ENCODE measurements around the gene ZNF526. TPM values are rescaled to one million over a fixed set of nuclear protein-coding genes. Genes with fewer than 3 reads are reported as not detected.

Gene ZNF526
- total RNA-seq, 1 experiment from 2014 or later: 19.4 TPM

DNA sequence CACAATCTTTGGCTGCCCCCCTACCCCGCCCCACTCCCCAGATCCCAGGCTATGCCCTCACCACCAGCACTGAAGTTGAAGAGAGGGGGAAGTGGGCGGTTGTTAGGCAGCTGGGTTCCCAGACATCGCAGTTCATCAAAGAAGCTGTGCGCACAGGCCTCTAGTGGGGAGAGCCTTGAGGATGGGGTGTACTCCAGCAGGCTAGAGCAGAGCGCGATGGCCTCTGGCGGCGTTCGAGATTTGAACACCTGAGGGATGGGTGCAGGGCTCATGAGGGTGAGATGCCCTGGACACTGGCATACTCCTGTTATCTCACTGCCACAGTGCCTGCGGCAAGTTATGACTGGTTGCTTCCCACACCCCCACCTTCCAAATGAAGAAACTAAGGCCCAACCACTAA is 12.3 kb downstream of the ZNF526 start:
- no peak for DNase-seq
- intact Hi-C loops (cut with micrococcal nuclease; ENCODE audit: unreplicated experiment): no loop called here
- H3K4me1 ChIP-seq: peaks cover 6% of the 10 kb centered on the region; the same call in 1 of the 2 replicates
- no peak overlapping the region for H3K4me3 ChIP-seq (ENCODE audit: low read depth, low read length)
- no peaks in the 10 kb centered on the region for H3K27me3 ChIP-seq (replicated peaks; ENCODE audit: control insufficient read depth, insufficient read depth, low read length)
- TF ChIP-seq, protein P1, sequence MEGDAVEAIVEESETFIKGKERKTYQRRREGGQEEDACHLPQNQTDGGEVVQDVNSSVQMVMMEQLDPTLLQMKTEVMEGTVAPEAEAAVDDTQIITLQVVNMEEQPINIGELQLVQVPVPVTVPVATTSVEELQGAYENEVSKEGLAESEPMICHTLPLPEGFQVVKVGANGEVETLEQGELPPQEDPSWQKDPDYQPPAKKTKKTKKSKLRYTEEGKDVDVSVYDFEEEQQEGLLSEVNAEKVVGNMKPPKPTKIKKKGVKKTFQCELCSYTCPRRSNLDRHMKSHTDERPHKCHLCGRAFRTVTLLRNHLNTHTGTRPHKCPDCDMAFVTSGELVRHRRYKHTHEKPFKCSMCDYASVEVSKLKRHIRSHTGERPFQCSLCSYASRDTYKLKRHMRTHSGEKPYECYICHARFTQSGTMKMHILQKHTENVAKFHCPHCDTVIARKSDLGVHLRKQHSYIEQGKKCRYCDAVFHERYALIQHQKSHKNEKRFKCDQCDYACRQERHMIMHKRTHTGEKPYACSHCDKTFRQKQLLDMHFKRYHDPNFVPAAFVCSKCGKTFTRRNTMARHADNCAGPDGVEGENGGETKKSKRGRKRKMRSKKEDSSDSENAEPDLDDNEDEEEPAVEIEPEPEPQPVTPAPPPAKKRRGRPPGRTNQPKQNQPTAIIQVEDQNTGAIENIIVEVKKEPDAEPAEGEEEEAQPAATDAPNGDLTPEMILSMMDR (IDR thresholded peaks at IDR 0.05; ENCODE audit: insufficient read depth in 1 of 2, low read depth in 1 of 2, low read length in 1 of 2, severe bottlenecking in 1 of 2, unreplicated experiment in 1 of 2): no peak
- Mint-ChIP-seq H3K4me3 (ENCODE audit: unreplicated experiment) (no peak overlapping the region), H3K36me3 (ENCODE audit: insufficient read depth, unreplicated experiment) (peaks cover 95% of the 10 kb centered on the region), H3K27ac (ENCODE audit: unreplicated experiment) (peak overlapping the region; percentile 38), H3K9me3 (ENCODE audit: unreplicated experiment) (no peaks in the 10 kb centered on the region), H3K4me1 (ENCODE audit: low read depth, unreplicated experiment) (peaks cover 18% of the 10 kb centered on the region), H3K27me3 (ENCODE audit: insufficient read depth, unreplicated experiment) (no peaks in the 10 kb centered on the region)
- ChIA-PET POLR2A (interaction anchor here (2.6 kb wide), 1 partner anchor 11 kb away, joined by 9 read pairs; the partner anchor contains the start of gene GSK3A), CTCF (no interaction called here)
- H3K9me3 ChIP-seq: no peaks in the 10 kb centered on the region
- peaks cover 4% of the 10 kb centered on the region for H3K36me3 ChIP-seq (ENCODE audit: control insufficient read depth, insufficient read depth, low read length)
- BruUV-seq (replicated peaks): no TSS peak

DNA sequence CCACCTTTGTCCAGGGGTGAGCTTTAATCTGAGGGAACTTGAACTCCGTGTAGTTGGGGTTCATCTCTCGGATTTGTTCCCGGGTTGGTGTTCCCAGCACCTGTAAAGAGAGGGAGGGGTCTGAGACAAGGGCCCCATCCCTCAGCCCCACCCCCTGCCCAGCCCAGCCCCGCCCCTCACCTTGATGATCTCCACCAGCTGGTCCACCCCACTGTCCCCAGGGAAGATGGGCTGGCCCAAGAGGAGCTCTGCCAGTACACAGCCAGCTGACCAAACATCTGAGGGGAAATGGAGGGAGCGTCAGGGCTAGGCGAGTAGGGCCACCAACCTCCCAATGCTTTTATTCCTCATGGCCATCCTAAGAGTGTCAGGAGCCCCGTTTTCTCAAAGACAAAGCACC is 13.0 kb downstream of the ZNF526 start:
- no peak for DNase-seq
- peaks cover 18% of the 10 kb centered on the region for H3K4me1 Mint-ChIP-seq (ENCODE audit: low read depth, unreplicated experiment)
- peak overlapping the region; percentile 59 for H3K27ac Mint-ChIP-seq (ENCODE audit: unreplicated experiment)
- ChIA-PET CTCF (no interaction called here), POLR2A (interaction anchor here (2.6 kb wide), 1 partner anchor 10 kb away, joined by 9 read pairs; the partner anchor contains the start of gene GSK3A)
- Histone ChIP-seq H3K27me3 (replicated peaks; ENCODE audit: control insufficient read depth, insufficient read depth, low read length) (no peaks in the 10 kb centered on the region), H3K4me1 (peaks cover 6% of the 10 kb centered on the region; the same call in 1 of the 2 replicates), H3K9me3 (no peaks in the 10 kb centered on the region), H3K4me3 (ENCODE audit: low read depth, low read length) (no peak overlapping the region), H3K36me3 (ENCODE audit: control insufficient read depth, insufficient read depth, low read length) (peaks cover 4% of the 10 kb centered on the region)
- H3K36me3 Mint-ChIP-seq (ENCODE audit: insufficient read depth, unreplicated experiment): peaks cover 89% of the 10 kb centered on the region
- no peaks in the 10 kb centered on the region for H3K27me3 Mint-ChIP-seq (ENCODE audit: insufficient read depth, unreplicated experiment)
- TF ChIP-seq, protein P1 (IDR thresholded peaks at IDR 0.05; ENCODE audit: insufficient read depth in 1 of 2, low read depth in 1 of 2, low read length in 1 of 2, severe bottlenecking in 1 of 2, unreplicated experiment in 1 of 2): no peak
- H3K9me3 Mint-ChIP-seq (ENCODE audit: unreplicated experiment): no peaks in the 10 kb centered on the region
- no TSS peak for BruUV-seq (replicated peaks)
- intact Hi-C loops (cut with micrococcal nuclease; ENCODE audit: unreplicated experiment): no loop called here
- no peak overlapping the region for H3K4me3 Mint-ChIP-seq (ENCODE audit: unreplicated experiment)

DNA sequence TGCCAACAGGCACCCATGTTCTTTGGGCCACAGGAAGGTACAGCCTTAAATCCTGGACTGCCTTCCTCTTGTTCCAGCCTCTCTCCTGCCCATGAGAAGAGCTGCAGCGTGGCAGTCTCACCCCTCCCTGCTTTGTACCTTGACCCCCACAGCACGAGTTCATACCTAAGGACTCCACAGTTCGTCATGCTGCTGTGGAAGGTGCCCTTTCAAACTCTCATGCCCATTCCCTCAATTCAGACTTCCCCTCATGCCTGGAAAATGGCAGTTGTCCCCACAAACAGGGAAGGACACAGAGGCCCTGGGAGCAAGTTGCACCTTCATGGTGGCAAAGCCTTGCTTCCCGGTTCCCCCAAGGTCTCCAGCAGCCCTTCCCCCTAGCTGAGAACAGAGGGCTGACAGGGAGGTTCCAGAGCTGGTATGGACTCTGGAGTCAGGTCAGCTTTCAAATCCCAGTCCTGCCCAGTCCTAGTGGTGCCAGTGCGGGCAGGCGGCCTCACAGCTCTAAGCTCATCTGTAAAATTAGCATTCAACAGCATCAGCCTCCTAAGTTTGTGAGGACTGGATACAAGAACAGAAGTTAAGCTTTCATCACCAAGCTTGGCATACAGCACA is 13.7 kb downstream of the ZNF526 start:
- intact Hi-C loops (cut with micrococcal nuclease; ENCODE audit: unreplicated experiment): no loop called here
- Mint-ChIP-seq H3K27ac (ENCODE audit: unreplicated experiment) (peak overlapping the region; percentile 59), H3K27me3 (ENCODE audit: insufficient read depth, unreplicated experiment) (no peaks in the 10 kb centered on the region), H3K36me3 (ENCODE audit: insufficient read depth, unreplicated experiment) (peaks cover 87% of the 10 kb centered on the region), H3K4me1 (ENCODE audit: low read depth, unreplicated experiment) (peaks cover 18% of the 10 kb centered on the region), H3K4me3 (ENCODE audit: unreplicated experiment) (no peak overlapping the region), H3K9me3 (ENCODE audit: unreplicated experiment) (no peaks in the 10 kb centered on the region)
- no peak overlapping the region for H3K4me3 ChIP-seq (ENCODE audit: low read depth, low read length)
- CTCF ChIA-PET: interaction anchor here (0.6 kb wide), 1 partner anchor 46 kb away, joined by 3 read pairs; no protein-coding TSS in a partner anchor
- peaks cover 4% of the 10 kb centered on the region for H3K36me3 ChIP-seq (ENCODE audit: control insufficient read depth, insufficient read depth, low read length)
- TF ChIP-seq, protein P1 (IDR thresholded peaks at IDR 0.05; ENCODE audit: insufficient read depth in 1 of 2, low read depth in 1 of 2, low read length in 1 of 2, severe bottlenecking in 1 of 2, unreplicated experiment in 1 of 2): no peak
- DNase-seq: no peak
- H3K9me3 ChIP-seq: no peaks in the 10 kb centered on the region
- H3K4me1 ChIP-seq: peaks cover 6% of the 10 kb centered on the region; the same call in 1 of the 2 replicates
- BruUV-seq (replicated peaks): no TSS peak
- no peaks in the 10 kb centered on the region for H3K27me3 ChIP-seq (replicated peaks; ENCODE audit: control insufficient read depth, insufficient read depth, low read length)
- POLR2A ChIA-PET: interaction anchor here (2.6 kb wide), 1 partner anchor 9 kb away, joined by 9 read pairs; the partner anchor contains the start of gene GSK3A
